Mucosa of descending colon (tissue), 3 donors: ENCODE data around the gene MXRA7. TPM values are rescaled to one million over a fixed set of nuclear protein-coding genes. Genes with fewer than 3 reads are reported as not detected.
"Not testable (repeated sequence)": the region's sequence is repeated elsewhere in the genome, so short reads cannot be mapped to it uniquely, and the experiment has no call there.

Experiments
- ATAC-seq: fragments of 200-7000 bp; cut with Tn5 transposase; one replicate; pipeline ENCODE4 v1.9.1; 2020; ENCODE audit warnings: mild to moderate bottlenecking, moderate library complexity
- DNase-seq, 3 donors: peaks; one replicate each; pipeline ENCODE4 v3.0.0-alpha.2; 2020
- H3K36me3 ChIP-seq: fragments of 200-600 bp; one replicate; pipeline ENCODE4 v1.8.0; 2021; ENCODE audit warnings: low read depth, mild to moderate bottlenecking
- H3K4me1 ChIP-seq: fragments of 200-600 bp; one replicate; pipeline ENCODE4 v1.8.0; 2021; ENCODE audit warnings: low read depth, mild to moderate bottlenecking
- H3K4me3 ChIP-seq: fragments of 200-600 bp; one replicate; pipeline ENCODE4 v1.8.0; 2021; ENCODE audit warnings: mild to moderate bottlenecking
- H3K9me3 ChIP-seq: fragments of 200-600 bp; one replicate; pipeline ENCODE4 v1.8.0; 2021; ENCODE audit warnings: mild to moderate bottlenecking
- CTCF ChIP-seq: fragments of 200-600 bp; IDR thresholded peaks from one replicate; pipeline ENCODE4 v1.8.0; 2022; ENCODE audit warnings: antibody characterized with exemption, mild to moderate bottlenecking
- intact Hi-C, 2 donors: fragments of 100-400 bp; cut with DNase I in 1 of 2; cut with micrococcal nuclease in 1 of 2; formaldehyde crosslinking; loops; one replicate each; pipeline versions ENCODE4 v1.11.0 to v1.11.1; 2022; cut with DNase I, micrococcal nuclease
- total RNA-seq, 3 donors: library from RNA; stranded (reverse); fragmentation: NEBNext Ultra II Directional in 2 of 3; extraction: Animal tissue kit (Norgen Biotek cat#: 25700) in 2 of 3; gene quantifications; one replicate each; pipeline versions ENCODE4 v1.2.1 to v1.2.4, GENCODE V29; 2021 to 2023
- donor health status: DM: no; HTN: no; CAD: no; lungs with moderate emphysema.
- donor health status: DM: no; HTN: no; CAD: no.
- donor health status: DM: no; HTN: yes; CAD: no.

Gene MXRA7
- total RNA-seq, 3 donors from 2014 or later, result 11.4 to 214 (median 24.5) TPM

- TF ChIP-seq CTCF, result no peak
- intact Hi-C loops, result no loop called here
- ATAC-seq, result peak; percentile 51
- H3K4me3 ChIP-seq, result no peak overlapping the region
- H3K36me3 ChIP-seq, result no peaks in the 10 kb centered on the region
- H3K4me1 ChIP-seq, result no peaks in the 10 kb centered on the region
- H3K9me3 ChIP-seq, result no peaks in the 10 kb centered on the region
- no peak for DNase-seq
Measured at GRCh38 chr17:76752006-76752405, 41.2 kb upstream of the MXRA7 start.

GRCh38 chr17:76751416-76751993 is 40.7 kb upstream of the MXRA7 start:
- intact Hi-C loops, result no loop called here
- DNase-seq, result no peak
- H3K4me1 ChIP-seq, result no peaks in the 10 kb centered on the region
- ATAC-seq, result no peak
- H3K36me3 ChIP-seq, result no peaks in the 10 kb centered on the region
- H3K9me3 ChIP-seq, result no peaks in the 10 kb centered on the region
- no peak overlapping the region for H3K4me3 ChIP-seq
- no peak for TF ChIP-seq CTCF

GRCh38 chr17:76748657-76749056 is 37.9 kb upstream of the MXRA7 start:
- Histone ChIP-seq H3K4me3 (no peak overlapping the region), H3K4me1 (no peaks in the 10 kb centered on the region), H3K9me3 (no peaks in the 10 kb centered on the region), H3K36me3 (no peaks in the 10 kb centered on the region)
- DNase-seq (no peak), ATAC-seq (no peak)
- intact Hi-C loops, result no loop called here
- no peak for TF ChIP-seq CTCF

- no peak for ATAC-seq
- Histone ChIP-seq H3K4me1 (no peaks in the 10 kb centered on the region), H3K36me3 (no peaks in the 10 kb centered on the region), H3K9me3 (no peaks in the 10 kb centered on the region), H3K4me3 (no peak overlapping the region)
- no peak for DNase-seq
- intact Hi-C loops, result no loop called here
- TF ChIP-seq CTCF, result no peak
Measured at GRCh38 chr17:76747716-76748363, 37.1 kb upstream of the MXRA7 start.

GRCh38 chr17:76745785-76746184 is 35.0 kb upstream of the MXRA7 start:
- not testable (repeated sequence) for H3K36me3 ChIP-seq

GRCh38 chr17:76744747-76745146 is 34.0 kb upstream of the MXRA7 start:
- H3K36me3 ChIP-seq, result no peaks in the 10 kb centered on the region
- DNase-seq, result no peak
- H3K4me1 ChIP-seq, result no peaks in the 10 kb centered on the region
- H3K9me3 ChIP-seq, result no peaks in the 10 kb centered on the region
- H3K4me3 ChIP-seq, result no peak overlapping the region
- ATAC-seq, result no peak
- no peak for TF ChIP-seq CTCF
- intact Hi-C loops, result no loop called here

More at GRCh38 chr17:76745785-76746184, 35.0 kb upstream of the MXRA7 start:
- DNase-seq, H3K4me1 ChIP-seq, intact Hi-C loops, H3K4me3 ChIP-seq, ATAC-seq, H3K9me3 ChIP-seq: not testable (repeated sequence)
